ENCODE measurements around the gene SDK2.

DNA sequence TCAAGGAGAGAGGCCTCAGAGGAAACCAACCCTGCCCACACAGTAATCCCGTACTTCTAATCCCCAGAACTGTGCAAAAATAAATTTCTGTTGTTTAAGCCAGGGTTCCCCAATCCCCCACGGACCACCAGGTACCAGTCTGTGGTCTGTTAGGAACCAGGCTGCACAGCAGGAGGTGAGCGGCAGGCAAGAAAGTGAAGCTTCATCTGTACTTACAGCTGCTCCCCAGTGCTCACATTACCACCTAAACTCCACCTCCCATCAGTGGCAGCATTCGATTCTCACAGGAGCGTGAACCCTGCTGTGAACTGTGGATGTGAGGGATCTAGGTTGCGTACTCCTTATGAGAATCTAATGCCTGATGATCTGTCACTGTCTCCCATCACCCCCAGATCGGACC is 231.3 kb downstream of the SDK2 start:
- TF ChIP-seq, protein P1, sequence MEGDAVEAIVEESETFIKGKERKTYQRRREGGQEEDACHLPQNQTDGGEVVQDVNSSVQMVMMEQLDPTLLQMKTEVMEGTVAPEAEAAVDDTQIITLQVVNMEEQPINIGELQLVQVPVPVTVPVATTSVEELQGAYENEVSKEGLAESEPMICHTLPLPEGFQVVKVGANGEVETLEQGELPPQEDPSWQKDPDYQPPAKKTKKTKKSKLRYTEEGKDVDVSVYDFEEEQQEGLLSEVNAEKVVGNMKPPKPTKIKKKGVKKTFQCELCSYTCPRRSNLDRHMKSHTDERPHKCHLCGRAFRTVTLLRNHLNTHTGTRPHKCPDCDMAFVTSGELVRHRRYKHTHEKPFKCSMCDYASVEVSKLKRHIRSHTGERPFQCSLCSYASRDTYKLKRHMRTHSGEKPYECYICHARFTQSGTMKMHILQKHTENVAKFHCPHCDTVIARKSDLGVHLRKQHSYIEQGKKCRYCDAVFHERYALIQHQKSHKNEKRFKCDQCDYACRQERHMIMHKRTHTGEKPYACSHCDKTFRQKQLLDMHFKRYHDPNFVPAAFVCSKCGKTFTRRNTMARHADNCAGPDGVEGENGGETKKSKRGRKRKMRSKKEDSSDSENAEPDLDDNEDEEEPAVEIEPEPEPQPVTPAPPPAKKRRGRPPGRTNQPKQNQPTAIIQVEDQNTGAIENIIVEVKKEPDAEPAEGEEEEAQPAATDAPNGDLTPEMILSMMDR (IDR thresholded peaks at IDR 0.05), result no peak
- no peak for TF ChIP-seq POLR2A (IDR thresholded peaks at IDR 0.05)

Data from right lobe of liver (tissue), 4 donors.